SK-N-SH (cell line): ENCODE data around the gene FAM181A.

Experiments used
- TCF12 ChIP-seq: IDR thresholded peaks from 2 replicates; pipeline ENCODE4 v1.4.0; 2012
- TF ChIP-seq, protein P1 (sequence below): fragments of 200-600 bp; sonication (generic); IDR thresholded peaks from 2 replicates; pipeline ENCODE4 v1.6.1; 2017; ENCODE audit warnings: antibody characterized with exemption, mild to moderate bottlenecking, moderate library complexity

DNA sequence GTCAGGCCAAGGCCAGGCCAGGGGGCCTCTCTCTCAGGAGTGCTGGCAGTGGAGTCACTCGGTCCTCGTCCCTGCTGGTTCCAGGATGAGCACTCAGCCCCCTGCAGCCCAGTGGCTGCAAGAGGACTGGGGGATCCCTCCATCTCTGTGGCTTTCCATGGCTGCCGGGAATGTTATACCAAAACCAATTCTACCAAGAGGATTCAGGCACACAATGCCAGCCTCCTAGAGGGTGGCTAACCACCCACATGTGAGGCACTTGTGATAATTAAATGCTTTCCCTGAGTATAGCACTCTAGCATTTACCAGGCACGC, 27.3 kb downstream of the FAM181A start:
- TF ChIP-seq, protein P1, sequence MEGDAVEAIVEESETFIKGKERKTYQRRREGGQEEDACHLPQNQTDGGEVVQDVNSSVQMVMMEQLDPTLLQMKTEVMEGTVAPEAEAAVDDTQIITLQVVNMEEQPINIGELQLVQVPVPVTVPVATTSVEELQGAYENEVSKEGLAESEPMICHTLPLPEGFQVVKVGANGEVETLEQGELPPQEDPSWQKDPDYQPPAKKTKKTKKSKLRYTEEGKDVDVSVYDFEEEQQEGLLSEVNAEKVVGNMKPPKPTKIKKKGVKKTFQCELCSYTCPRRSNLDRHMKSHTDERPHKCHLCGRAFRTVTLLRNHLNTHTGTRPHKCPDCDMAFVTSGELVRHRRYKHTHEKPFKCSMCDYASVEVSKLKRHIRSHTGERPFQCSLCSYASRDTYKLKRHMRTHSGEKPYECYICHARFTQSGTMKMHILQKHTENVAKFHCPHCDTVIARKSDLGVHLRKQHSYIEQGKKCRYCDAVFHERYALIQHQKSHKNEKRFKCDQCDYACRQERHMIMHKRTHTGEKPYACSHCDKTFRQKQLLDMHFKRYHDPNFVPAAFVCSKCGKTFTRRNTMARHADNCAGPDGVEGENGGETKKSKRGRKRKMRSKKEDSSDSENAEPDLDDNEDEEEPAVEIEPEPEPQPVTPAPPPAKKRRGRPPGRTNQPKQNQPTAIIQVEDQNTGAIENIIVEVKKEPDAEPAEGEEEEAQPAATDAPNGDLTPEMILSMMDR = no peak
- TF ChIP-seq TCF12 = no peak
